ENCODE measurements around the gene CRHR1.

The CRHR1 gene

DNA sequence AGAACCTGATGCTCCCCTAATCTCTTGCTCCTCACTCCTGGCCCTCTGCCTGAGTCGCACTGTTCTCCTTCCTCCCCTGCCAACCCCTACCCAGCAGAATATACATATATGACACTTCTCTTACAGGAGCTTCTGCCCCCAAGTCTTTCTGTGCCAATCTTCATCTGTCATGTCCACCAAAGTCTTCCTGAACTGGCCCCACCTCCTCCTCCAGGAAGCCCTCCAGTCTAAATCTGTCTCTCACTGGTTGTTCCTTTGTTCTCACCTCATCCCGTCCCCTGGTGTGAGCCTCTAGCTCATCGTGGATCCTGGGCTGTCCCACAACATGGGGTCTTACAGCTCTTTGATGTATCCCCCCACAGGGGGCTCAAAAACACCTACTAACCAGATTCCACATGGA, 8.3 kb downstream of the CRHR1 start:
- TF ChIP-seq, protein P1, sequence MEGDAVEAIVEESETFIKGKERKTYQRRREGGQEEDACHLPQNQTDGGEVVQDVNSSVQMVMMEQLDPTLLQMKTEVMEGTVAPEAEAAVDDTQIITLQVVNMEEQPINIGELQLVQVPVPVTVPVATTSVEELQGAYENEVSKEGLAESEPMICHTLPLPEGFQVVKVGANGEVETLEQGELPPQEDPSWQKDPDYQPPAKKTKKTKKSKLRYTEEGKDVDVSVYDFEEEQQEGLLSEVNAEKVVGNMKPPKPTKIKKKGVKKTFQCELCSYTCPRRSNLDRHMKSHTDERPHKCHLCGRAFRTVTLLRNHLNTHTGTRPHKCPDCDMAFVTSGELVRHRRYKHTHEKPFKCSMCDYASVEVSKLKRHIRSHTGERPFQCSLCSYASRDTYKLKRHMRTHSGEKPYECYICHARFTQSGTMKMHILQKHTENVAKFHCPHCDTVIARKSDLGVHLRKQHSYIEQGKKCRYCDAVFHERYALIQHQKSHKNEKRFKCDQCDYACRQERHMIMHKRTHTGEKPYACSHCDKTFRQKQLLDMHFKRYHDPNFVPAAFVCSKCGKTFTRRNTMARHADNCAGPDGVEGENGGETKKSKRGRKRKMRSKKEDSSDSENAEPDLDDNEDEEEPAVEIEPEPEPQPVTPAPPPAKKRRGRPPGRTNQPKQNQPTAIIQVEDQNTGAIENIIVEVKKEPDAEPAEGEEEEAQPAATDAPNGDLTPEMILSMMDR (IDR thresholded peaks at IDR 0.05; ENCODE audit: low read depth, low read length, missing control alignments) = no peak
- DNase-seq (ENCODE audit: low read depth) = no peak
- no peak overlapping the region for H3K4me3 ChIP-seq (ENCODE audit: low read depth, low read length)

DNA sequence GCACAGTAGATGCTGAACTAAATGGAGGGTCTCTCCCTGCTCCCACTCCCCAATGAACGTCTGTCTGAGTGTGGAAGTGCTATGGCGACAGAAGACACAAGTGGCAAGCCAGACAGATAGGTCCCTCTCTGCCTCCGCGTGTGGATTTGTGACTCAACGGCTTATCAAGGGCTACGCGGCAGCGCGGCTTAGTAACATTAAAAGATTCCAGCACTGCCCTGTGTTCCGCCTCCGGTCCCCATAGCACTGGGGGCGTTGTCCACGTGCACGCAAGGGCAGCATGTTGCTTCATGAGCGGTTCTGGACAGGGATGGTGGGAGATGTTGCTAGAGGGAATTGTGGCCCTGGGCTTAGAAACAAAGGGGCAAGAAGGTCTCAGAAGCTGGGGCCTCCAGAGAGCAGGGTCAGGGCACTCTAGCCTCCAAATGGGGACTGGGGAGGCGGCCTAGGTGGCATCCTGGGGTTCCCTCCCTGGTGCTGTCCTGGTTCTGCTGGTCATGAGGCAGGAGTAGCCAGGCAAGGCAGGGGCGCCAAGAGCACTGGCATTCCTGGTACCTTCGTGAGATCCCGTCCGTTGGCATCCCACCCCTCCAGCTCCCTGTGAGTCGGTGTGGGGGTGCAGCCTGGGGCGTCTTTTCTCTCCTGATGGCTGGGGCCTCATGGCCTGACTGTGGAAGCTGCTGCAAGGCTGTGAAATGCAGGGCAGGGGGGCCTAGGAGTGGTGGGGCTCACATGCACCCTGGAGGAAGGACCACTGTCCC, 9.1 kb downstream of the CRHR1 start:
- no peak overlapping the region for H3K4me3 ChIP-seq (ENCODE audit: low read depth, low read length)
- TF ChIP-seq, protein P1 (IDR thresholded peaks at IDR 0.05; ENCODE audit: low read depth, low read length, missing control alignments) = no peak
- DNase-seq (ENCODE audit: low read depth) = no peak

DNA sequence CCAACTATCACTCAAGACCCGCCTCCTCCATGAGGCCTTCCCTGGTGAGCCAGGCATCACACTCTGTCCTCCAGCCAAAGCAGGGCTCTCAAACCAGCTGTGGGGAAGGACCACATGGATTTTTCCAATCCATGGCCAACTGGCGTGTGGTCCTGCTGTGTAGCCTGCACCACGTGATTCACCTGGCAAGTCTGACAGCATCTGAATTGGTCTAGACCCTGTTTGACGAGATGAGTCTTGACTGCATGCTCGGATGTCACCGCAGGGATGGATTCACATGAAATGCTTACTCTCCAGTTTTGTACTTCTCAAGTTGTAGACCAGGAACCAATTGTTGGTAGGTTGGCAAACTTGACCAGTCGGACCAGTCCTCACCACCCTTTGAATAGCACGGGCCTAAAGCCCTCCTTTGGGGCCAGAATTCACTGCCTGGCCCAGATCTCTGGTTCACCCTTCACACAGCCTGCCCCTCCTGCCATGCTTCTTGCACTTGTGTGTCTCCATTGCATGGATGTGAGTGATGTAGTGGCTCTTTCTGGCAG, 9.9 kb downstream of the CRHR1 start:
- H3K4me3 ChIP-seq (ENCODE audit: low read depth, low read length) = no peak overlapping the region
- TF ChIP-seq, protein P1 (IDR thresholded peaks at IDR 0.05; ENCODE audit: low read depth, low read length, missing control alignments) = no peak
- DNase-seq (ENCODE audit: low read depth) = no peak

DNA sequence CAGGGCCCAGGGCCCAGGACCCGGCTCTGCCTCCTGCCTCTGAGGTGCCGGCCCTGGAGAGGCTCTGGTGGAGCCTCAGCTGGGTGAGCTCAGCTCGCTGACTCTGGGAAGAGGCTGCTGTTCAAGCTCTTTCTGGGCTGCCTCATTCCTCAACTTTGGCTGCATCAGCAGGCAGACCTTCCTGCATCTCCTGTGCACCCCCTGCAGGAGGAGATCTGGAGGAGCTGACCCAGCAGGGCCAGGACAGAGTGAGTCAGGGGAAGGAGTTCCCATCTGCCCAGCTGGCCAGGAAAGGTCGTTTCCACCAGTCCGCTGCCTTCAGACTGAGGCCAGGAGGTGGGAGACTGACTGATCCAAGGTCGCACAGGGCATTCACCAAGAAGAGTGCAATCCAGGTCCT, 10.7 kb downstream of the CRHR1 start:
- no peak overlapping the region for H3K4me3 ChIP-seq (ENCODE audit: low read depth, low read length)
- TF ChIP-seq, protein P1 (IDR thresholded peaks at IDR 0.05; ENCODE audit: low read depth, low read length, missing control alignments) = no peak
- no peak for DNase-seq (ENCODE audit: low read depth)

DNA sequence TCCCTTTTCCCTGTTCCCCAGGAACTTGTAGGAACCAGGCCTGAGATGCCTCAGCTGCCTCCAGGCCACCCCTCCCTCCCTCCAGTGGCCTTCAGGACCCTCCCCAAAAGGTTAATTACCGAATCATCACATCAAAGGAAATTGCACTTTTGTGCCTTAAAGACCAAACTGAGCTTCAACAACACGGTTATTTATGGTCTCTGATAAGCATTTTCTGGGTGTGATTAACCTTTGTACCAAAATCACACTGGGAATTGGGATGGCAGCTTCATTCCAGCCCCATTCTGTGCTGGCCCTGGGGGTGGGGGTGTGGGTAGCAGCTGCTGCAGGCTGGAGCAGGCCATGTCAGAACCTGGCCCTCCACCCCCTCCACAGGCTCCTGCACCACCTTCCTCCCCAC, 16.7 kb downstream of the CRHR1 start:
- DNase-seq (ENCODE audit: low read depth) = no peak
- no peak overlapping the region for H3K4me3 ChIP-seq (ENCODE audit: low read depth, low read length)
- TF ChIP-seq, protein P1 (IDR thresholded peaks at IDR 0.05; ENCODE audit: low read depth, low read length, missing control alignments) = no peak

DNA sequence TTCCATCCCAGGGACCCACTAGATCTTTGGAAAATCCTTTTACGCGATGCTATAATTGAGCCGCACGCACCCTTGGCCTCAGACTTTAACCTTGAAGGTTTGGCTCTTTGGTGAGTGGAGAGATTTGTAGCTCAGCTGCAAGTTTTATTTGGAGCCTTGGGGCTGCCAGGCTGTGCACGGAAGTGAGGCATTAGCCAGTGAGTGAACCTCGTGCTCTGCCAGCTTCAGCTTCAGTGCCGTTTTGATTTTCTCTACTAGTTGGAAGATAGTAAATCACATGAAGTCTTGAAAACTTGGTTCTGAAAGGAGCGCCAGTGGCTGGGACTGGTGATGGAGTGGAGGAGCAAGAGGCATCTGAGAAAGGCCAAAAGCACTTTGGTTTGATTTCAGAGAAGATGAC, 17.3 kb downstream of the CRHR1 start:
- H3K4me3 ChIP-seq (ENCODE audit: low read depth, low read length) = no peak overlapping the region
- DNase-seq (ENCODE audit: low read depth) = no peak
- TF ChIP-seq, protein P1 (IDR thresholded peaks at IDR 0.05; ENCODE audit: low read depth, low read length, missing control alignments) = no peak

DNA sequence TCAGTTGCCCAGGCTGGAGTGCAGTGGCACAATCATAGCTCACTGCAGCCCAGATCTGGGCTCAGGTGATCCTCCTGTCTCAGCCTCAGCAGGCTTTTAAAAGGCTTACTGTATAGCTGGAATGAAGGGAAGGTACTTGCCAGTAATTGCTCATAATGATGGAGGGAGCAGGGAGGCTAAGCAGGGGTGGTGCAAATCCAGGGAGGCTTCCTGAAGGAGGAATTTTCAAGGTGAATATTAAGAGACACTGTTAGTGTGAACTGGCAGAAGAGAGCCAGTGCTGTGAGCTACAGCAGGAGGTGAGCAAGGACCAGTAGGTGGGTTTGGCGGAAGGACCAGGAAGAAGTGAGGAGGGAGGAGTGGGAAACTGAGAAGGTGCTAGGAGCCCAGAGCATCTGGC, 24.7 kb downstream of the CRHR1 start:
- TF ChIP-seq, protein P1 (IDR thresholded peaks at IDR 0.05; ENCODE audit: low read depth, low read length, missing control alignments) = no peak
- DNase-seq (ENCODE audit: low read depth) = no peak
- no peak overlapping the region for H3K4me3 ChIP-seq (ENCODE audit: low read depth, low read length)

Data from GM12864 (cell line).